Measurements from ENCODE around the gene DENND10.

GRCh38 chr10:119176166-119176565 is 72.3 kb downstream of the DENND10 start:
- TF ChIP-seq TARDBP (IDR thresholded peaks at IDR 0.05) (no peak), ARNT (IDR thresholded peaks at IDR 0.05) (no peak), BHLHE40 (IDR thresholded peaks at IDR 0.05; ENCODE audit: borderline replicate concordance) (no peak), FOXA1 (IDR thresholded peaks at IDR 0.05) (no peak)

All from HEK293T (cell line).